SU-DHL-6 (cell line): ENCODE measurements around the gene LRRC39.
"Not testable (repeated sequence)": the region's sequence is repeated elsewhere in the genome, so short reads cannot be mapped to it uniquely, and the experiment has no call there.

Source experiments
- H2AFZ ChIP-seq: fragments of 200-600 bp; sonication (generic); 2 replicates; pipeline ENCODE4 v1.6.1; 2014; ENCODE audit warnings: low read depth, mild to moderate bottlenecking, moderate library complexity, mixed read lengths, antibody characterized with exemption, low read length; ENCODE audit not compliant: severe bottlenecking
- H3F3A ChIP-seq: fragments of 200-600 bp; shearing (Covaris generic); 2 replicates; pipeline ENCODE4 v1.6.0; 2016; ENCODE audit warnings: antibody characterized with exemption, mild to moderate bottlenecking; ENCODE audit not compliant: insufficient read depth
- H3K27ac ChIP-seq: fragments of 200-600 bp; sonication (generic); 2 replicates; pipeline ENCODE4 v1.5.1; 2016; ENCODE audit warnings: low read depth, mild to moderate bottlenecking, low read length, moderate library complexity, mixed read lengths
- H3K27me3 ChIP-seq: fragments of 200-600 bp; sonication (generic), shearing (Covaris generic); 2 replicates; pipeline ENCODE4 v1.6.0; 2014; ENCODE audit warnings: mild to moderate bottlenecking, low read length
- H3K36me3 ChIP-seq: fragments of 200-600 bp; sonication (generic); 2 replicates; pipeline ENCODE4 v1.6.1; 2014; ENCODE audit warnings: mild to moderate bottlenecking, low read length, mixed read lengths
- H3K4me2 ChIP-seq: fragments of 300-600, 200-600 bp; shearing (Covaris generic), sonication (generic); 2 replicates; pipeline ENCODE4 v1.6.0; 2014; ENCODE audit warnings: low read length, low read depth, mild to moderate bottlenecking; ENCODE audit not compliant: poor library complexity, severe bottlenecking
- H3K4me3 ChIP-seq: fragments of 200-600 bp; sonication (generic); 2 replicates; pipeline ENCODE4 v1.5.1; 2014; ENCODE audit warnings: antibody characterized with exemption, low read length, mild to moderate bottlenecking, mixed read lengths; ENCODE audit not compliant: insufficient read depth, poor library complexity, severe bottlenecking
- H3K79me2 ChIP-seq: fragments of 200-600 bp; sonication (generic); 2 replicates; pipeline ENCODE4 v1.6.1; 2014; ENCODE audit warnings: mild to moderate bottlenecking, low read length, moderate library complexity; ENCODE audit not compliant: insufficient read depth
- H3K9ac ChIP-seq: fragments of 200-600 bp; sonication (generic); 2 replicates; pipeline ENCODE4 v1.7.0; 2014; ENCODE audit warnings: mild to moderate bottlenecking, low read length
- H3K9me2 ChIP-seq: fragments of 200-600 bp; sonication (generic); replicated peaks from 2 replicates; pipeline ENCODE4 v1.6.1; 2014; ENCODE audit warnings: low read length; ENCODE audit not compliant: insufficient read depth
- H3K9me3 ChIP-seq: fragments of 200-600 bp; sonication (generic); 2 replicates; pipeline ENCODE4 v1.6.1; 2014; ENCODE audit warnings: low read length, mixed read lengths; ENCODE audit not compliant: insufficient read depth
- H4K20me1 ChIP-seq: fragments of 200-600 bp; sonication (generic); 2 replicates; pipeline ENCODE4 v1.6.1; 2014; ENCODE audit warnings: low read depth, mild to moderate bottlenecking, antibody characterized with exemption, low read length, moderate library complexity, mixed read lengths
- CTCF ChIP-seq: fragments of 200-600 bp; sonication (generic); IDR thresholded peaks from one replicate; pipeline ENCODE4 v1.5.1; 2017; ENCODE audit warnings: antibody characterized with exemption, mild to moderate bottlenecking, low read length, moderate library complexity; ENCODE audit not compliant: insufficient read depth, poor library complexity, severe bottlenecking
- EZH2phosphoT487 ChIP-seq: fragments of 200-600 bp; sonication (generic), shearing (Covaris generic); conservative IDR thresholded peaks from 2 replicates; pipeline ENCODE4 v1.6.1; 2018; ENCODE audit warnings: mild to moderate bottlenecking, antibody characterized with exemption, low read length, moderate library complexity, mixed read lengths

The LRRC39 gene

DNA sequence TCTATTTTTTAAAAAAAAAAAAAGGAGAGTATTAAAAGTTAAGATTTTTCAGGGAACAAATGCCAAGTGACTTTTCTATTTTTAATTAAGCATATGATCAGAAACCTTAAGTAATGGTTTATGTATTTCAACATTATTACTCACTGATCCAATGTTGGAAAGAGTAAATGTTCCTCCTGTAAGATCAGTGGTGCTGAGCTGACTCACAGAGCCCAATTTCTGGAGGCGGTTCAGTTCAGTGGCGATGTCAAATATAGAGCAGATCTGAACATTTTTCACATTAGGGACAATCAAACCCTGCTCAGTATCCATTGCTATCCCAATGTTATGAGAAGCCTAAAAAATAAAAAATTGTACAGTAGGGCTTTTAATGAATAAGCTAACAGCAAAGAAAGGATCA lies 28.2 kb upstream of the LRRC39 start:
- Histone ChIP-seq H3K27me3 (no peaks in the 10 kb centered on the region), H3F3A (no peaks in the 10 kb centered on the region), H3K4me2 (no peak overlapping the region), H3K79me2 (no peaks in the 10 kb centered on the region), H3K9me2 (no peaks in the 10 kb centered on the region), H3K27ac (no peak overlapping the region), H3K9me3 (no peaks in the 10 kb centered on the region), H4K20me1 (no peaks in the 10 kb centered on the region), H3K9ac (no peak overlapping the region), H2AFZ (no peak overlapping the region), H3K4me3 (no peak overlapping the region), H3K36me3 (peaks cover 5% of the 10 kb centered on the region)
- TF ChIP-seq EZH2phosphoT487: no peak
- TF ChIP-seq CTCF: no peak

GRCh38 chr1:100205593-100205992 lies 27.5 kb upstream of the LRRC39 start:
- not testable (repeated sequence) for H3F3A ChIP-seq, H4K20me1 ChIP-seq, H3K9ac ChIP-seq, H3K9me2 ChIP-seq, H3K36me3 ChIP-seq, H3K27ac ChIP-seq, H2AFZ ChIP-seq, H3K79me2 ChIP-seq, H3K4me2 ChIP-seq, H3K4me3 ChIP-seq, H3K9me3 ChIP-seq, H3K27me3 ChIP-seq

- not testable (repeated sequence) for H4K20me1 ChIP-seq, H3K9me2 ChIP-seq, H3K9me3 ChIP-seq, H3K79me2 ChIP-seq, H3F3A ChIP-seq, H3K27ac ChIP-seq, H2AFZ ChIP-seq, H3K9ac ChIP-seq, H3K36me3 ChIP-seq, H3K4me2 ChIP-seq, H3K4me3 ChIP-seq, H3K27me3 ChIP-seq
Measured at GRCh38 chr1:100205103-100205502, 27.0 kb upstream of the LRRC39 start.

- not testable (repeated sequence) for H3F3A ChIP-seq, H3K9me2 ChIP-seq, H3K4me3 ChIP-seq, H3K9me3 ChIP-seq, H3K9ac ChIP-seq, H3K79me2 ChIP-seq, H3K4me2 ChIP-seq, H3K27ac ChIP-seq, H3K36me3 ChIP-seq, H3K27me3 ChIP-seq, H2AFZ ChIP-seq, H4K20me1 ChIP-seq
Measured at GRCh38 chr1:100202703-100203102, 24.6 kb upstream of the LRRC39 start.

DNA sequence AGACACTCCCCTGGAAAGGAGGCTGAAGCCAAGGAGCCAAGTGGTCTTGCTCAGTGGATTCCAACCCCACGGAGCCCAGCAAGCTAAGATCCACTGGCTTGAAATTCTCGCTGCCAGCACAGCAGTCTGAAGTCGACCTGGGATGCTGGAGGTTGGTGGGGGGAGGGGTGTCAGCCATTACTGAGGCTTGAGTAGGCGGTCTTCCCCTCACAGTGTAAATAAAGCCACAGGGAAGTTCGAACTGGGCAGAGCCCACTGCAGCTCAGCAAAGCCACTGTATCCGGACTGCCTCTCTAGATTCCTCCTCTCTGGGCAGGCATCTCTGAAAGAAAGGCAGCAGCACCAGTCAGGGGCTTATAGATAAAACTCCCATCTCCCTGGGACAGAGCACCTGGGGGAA lies 22.0 kb upstream of the LRRC39 start:
- not testable (repeated sequence) for H3K27me3 ChIP-seq, H3K9ac ChIP-seq, H2AFZ ChIP-seq, H3K27ac ChIP-seq, H3K36me3 ChIP-seq, H3K9me3 ChIP-seq, H3K79me2 ChIP-seq, H3K9me2 ChIP-seq, H4K20me1 ChIP-seq, H3K4me2 ChIP-seq, H3K4me3 ChIP-seq, H3F3A ChIP-seq
